Chondrocyte (in vitro differentiated cells): Measurements from ENCODE around the gene ANO6. TPM values are rescaled to one million over a fixed set of nuclear protein-coding genes. Genes with fewer than 3 reads are reported as not detected.
A peak's percentile ranks its signal among the peaks of the same experiment; 100 is the strongest.

Source experiments
- DNase-seq: peaks from one replicate; pipeline ENCODE4 v3.0.0; 2021; ENCODE audit warnings: mixed read lengths, low spot score
- H3K27ac Mint-ChIP-seq: one replicate; pipeline ENCODE4 v1.8.0; 2021; ENCODE audit warnings: mild to moderate bottlenecking, moderate library complexity, mixed read lengths; ENCODE audit not compliant: unreplicated experiment
- H3K27me3 Mint-ChIP-seq: 2 replicates; pipeline ENCODE4 v1.8.0; 2021; ENCODE audit warnings: low read depth, mixed read lengths
- H3K36me3 Mint-ChIP-seq: 2 replicates; pipeline ENCODE4 v1.8.0; 2021; ENCODE audit warnings: low read depth, mixed read lengths
- H3K4me1 Mint-ChIP-seq: 2 replicates; pipeline ENCODE4 v1.8.0; 2021; ENCODE audit warnings: low read depth, mild to moderate bottlenecking, mixed read lengths
- H3K4me3 Mint-ChIP-seq: one replicate; pipeline ENCODE4 v1.8.0; 2021; ENCODE audit warnings: mild to moderate bottlenecking, moderate library complexity, mixed read lengths; ENCODE audit not compliant: unreplicated experiment
- H3K9me3 Mint-ChIP-seq: 2 replicates; pipeline ENCODE4 v1.8.0; 2021; ENCODE audit warnings: low read depth, mixed read lengths
- CTCF ChIP-seq: fragments of 200-600 bp; sonication (generic); IDR thresholded peaks from 2 replicates; pipeline ENCODE4 v1.5.0; 2021; ENCODE audit warnings: antibody characterized with exemption, mild to moderate bottlenecking, moderate library complexity
- total RNA-seq: library from RNA; stranded (reverse); gene quantifications from 3 replicates; pipeline ENCODE4 v1.2.1, GENCODE V29; 2021

The ANO6 gene
- total RNA-seq, 1 donor from 2014 or later = 75.8 TPM

- H3K27me3 Mint-ChIP-seq = no peaks in the 10 kb centered on the region
- no peak for TF ChIP-seq CTCF
- DNase-seq = no peak
- no peak overlapping the region for H3K27ac Mint-ChIP-seq
- H3K9me3 Mint-ChIP-seq = peaks cover 2% of the 10 kb centered on the region
- no peak overlapping the region for H3K4me3 Mint-ChIP-seq
- H3K36me3 Mint-ChIP-seq = no peaks in the 10 kb centered on the region
- peaks cover 23% of the 10 kb centered on the region for H3K4me1 Mint-ChIP-seq
These were observed 32.2 kb downstream of the ANO6 start for GRCh38 chr12:45248095-45248494.

DNA sequence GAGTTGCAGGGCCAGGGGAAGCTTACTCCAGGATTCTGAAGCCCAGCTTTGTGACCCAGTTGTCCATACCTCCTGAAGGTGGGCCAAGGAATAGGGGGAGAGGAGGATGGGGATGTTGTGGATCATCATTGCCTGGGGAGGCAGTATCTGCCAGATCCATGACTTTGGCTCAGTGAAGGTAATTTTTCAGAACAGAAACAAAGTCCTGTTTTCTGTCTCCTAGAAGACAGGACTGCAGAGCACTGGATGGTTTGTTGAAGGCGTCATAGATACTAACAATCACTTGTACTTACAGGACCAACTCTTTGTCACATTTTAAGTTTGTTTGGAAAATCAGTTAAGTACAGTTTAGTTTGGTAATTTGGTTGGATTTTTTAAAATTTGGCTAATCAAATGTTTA lies 38.4 kb downstream of the ANO6 start:
- TF ChIP-seq CTCF = no peak
- Mint-ChIP-seq H3K4me1 (peaks cover 33% of the 10 kb centered on the region), H3K36me3 (peaks cover 2% of the 10 kb centered on the region), H3K9me3 (no peaks in the 10 kb centered on the region), H3K27me3 (no peaks in the 10 kb centered on the region), H3K4me3 (no peak overlapping the region), H3K27ac (no peak overlapping the region)
- DNase-seq = no peak

GRCh38 chr12:45256721-45257120 lies 40.8 kb downstream of the ANO6 start:
- Mint-ChIP-seq H3K27ac (no peak overlapping the region), H3K4me3 (no peak overlapping the region)

DNA sequence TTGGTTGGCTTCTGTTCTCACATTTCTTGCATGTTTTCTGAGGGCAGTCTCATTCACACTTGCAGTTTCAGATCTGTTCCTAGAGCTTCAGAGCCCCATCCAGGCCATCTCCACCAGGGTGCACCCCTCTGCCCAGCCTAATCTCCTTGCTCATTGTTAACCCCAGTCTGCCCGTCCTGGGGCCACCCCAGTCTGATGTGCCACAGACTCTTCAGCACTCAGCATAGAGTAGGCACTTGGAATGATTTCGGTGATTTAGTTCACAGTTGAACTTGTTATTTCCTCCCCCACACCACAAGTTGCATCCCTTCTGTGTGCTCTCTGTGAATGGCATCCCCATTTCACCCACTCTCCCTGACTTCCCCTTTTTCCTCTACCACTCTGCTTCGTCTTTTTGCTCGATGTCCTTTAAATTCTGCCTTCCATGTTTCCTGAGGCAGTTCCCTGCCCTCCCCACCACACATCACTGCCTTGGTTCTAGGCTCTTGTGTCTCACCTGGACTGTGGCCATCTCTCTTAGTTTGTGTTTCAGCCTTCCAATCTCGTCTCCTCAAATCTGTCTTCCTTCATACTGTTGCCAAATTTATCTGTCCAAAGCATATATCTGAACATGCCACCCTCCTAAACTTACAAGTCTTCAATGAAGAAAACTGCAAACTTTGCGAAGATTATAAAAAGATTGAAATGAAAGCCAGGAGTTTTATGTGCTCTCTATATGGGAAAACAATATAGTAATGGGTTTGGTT lies 41.5 kb downstream of the ANO6 start:
- peaks cover 2% of the 10 kb centered on the region for H3K36me3 Mint-ChIP-seq
- H3K27me3 Mint-ChIP-seq = no peaks in the 10 kb centered on the region
- no peak overlapping the region for H3K27ac Mint-ChIP-seq
- H3K4me1 Mint-ChIP-seq = peaks cover 46% of the 10 kb centered on the region
- no peak overlapping the region for H3K4me3 Mint-ChIP-seq
- no peaks in the 10 kb centered on the region for H3K9me3 Mint-ChIP-seq
- no peak for TF ChIP-seq CTCF
- DNase-seq = no peak

More at GRCh38 chr12:45256721-45257120, 40.8 kb downstream of the ANO6 start:
- Mint-ChIP-seq H3K4me1 (peaks cover 46% of the 10 kb centered on the region), H3K27me3 (no peaks in the 10 kb centered on the region), H3K9me3 (no peaks in the 10 kb centered on the region), H3K36me3 (peaks cover 2% of the 10 kb centered on the region)
- DNase-seq = no peak
- TF ChIP-seq CTCF = no peak

GRCh38 chr12:45259675-45260074 lies 43.8 kb downstream of the ANO6 start:
- Mint-ChIP-seq H3K9me3 (no peaks in the 10 kb centered on the region), H3K36me3 (peaks cover 2% of the 10 kb centered on the region), H3K4me1 (peaks cover 40% of the 10 kb centered on the region), H3K4me3 (no peak overlapping the region), H3K27me3 (no peaks in the 10 kb centered on the region), H3K27ac (peak overlapping the region; percentile 2)
- no peak for DNase-seq
- TF ChIP-seq CTCF = no peak
